HG03575 (cell line): ENCODE measurements around the gene APBB1.
"Not testable (repeated sequence)": the region's sequence is repeated elsewhere in the genome, so short reads cannot be mapped to it uniquely, and the experiment has no call there.

ENCODE experiments used
- ATAC-seq: cut with Tn5 transposase; IDR thresholded peaks from one replicate; pipeline ENCODE4 v1.9.1; 2021; ENCODE audit not compliant: unreplicated experiment, insufficient number of reproducible peaks, low FRiP score; ENCODE audit errors: extremely low read depth

Gene APBB1

GRCh38 chr11:6395470-6396060 lies 23.3 kb downstream of the APBB1 start:
- ATAC-seq = no peak

- ATAC-seq = no peak
These were observed 24.8 kb downstream of the APBB1 start for GRCh38 chr11:6393989-6394670.

DNA sequence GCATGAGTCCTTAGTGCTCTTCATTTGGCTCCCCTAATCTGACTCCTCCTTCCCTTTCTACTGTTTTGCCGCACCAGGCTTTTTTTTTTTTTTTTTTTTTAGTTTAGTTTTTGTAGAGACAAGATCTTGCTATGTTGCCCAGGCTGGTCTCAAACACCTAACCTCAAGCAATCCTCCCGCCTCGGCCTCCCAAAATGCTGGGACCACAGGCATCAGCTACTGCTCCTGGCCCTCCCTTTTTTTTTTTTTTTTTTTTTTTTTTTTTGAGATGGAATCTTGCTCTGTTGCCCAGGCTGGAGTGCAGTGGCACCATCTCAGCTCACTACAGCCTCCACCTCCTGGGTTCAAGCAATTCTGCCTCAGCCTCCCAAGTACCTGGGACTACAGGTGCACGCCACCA lies 26.6 kb downstream of the APBB1 start:
- ATAC-seq = not testable (repeated sequence)

DNA sequence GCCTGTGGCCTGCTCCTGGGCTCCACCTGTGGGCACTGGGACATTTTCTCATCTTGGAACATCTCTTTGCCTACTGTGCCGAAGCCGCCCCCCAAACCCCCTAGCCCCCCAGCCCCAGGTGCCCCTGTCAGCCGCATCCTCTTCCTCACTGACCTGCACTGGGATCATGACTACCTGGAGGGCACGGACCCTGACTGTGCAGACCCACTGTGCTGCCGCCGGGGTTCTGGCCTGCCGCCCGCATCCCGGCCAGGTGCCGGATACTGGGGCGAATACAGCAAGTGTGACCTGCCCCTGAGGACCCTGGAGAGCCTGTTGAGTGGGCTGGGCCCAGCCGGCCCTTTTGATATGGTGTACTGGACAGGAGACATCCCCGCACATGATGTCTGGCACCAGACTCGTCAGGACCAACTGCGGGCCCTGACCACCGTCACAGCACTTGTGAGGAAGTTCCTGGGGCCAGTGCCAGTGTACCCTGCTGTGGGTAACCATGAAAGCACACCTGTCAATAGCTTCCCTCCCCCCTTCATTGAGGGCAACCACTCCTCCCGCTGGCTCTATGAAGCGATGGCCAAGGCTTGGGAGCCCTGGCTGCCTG lies 27.3 kb downstream of the APBB1 start:
- ATAC-seq = no peak

DNA sequence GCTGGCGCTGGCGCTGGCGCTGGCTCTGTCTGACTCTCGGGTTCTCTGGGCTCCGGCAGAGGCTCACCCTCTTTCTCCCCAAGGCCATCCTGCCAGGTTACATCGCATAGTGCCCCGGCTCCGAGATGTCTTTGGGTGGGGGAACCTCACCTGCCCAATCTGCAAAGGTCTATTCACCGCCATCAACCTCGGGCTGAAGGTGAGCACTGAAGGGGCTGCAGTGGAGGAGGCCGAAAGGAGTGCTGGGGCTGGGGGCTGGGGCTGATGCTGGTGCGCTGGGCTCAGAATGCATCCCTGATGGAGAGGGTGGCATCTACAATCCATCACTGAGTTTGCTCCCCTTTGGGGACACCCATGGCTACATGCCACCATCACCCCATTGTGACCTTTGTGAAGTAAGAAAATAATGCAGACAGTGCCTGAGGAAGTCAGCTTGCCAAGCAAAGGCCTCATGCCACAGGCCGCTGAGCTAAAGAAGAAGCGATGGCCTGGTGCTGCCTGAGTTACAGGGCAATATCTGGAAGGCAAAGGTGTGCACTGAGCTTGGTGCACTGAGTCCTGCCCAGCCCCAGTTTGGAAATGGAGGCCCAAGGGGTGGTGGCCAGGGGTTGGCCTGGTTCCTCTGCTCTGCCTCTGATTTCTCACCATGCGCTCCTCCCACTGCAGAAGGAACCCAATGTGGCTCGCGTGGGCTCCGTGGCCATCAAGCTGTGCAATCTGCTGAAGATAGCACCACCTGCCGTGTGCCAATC lies 28.0 kb downstream of the APBB1 start:
- ATAC-seq = no peak

DNA sequence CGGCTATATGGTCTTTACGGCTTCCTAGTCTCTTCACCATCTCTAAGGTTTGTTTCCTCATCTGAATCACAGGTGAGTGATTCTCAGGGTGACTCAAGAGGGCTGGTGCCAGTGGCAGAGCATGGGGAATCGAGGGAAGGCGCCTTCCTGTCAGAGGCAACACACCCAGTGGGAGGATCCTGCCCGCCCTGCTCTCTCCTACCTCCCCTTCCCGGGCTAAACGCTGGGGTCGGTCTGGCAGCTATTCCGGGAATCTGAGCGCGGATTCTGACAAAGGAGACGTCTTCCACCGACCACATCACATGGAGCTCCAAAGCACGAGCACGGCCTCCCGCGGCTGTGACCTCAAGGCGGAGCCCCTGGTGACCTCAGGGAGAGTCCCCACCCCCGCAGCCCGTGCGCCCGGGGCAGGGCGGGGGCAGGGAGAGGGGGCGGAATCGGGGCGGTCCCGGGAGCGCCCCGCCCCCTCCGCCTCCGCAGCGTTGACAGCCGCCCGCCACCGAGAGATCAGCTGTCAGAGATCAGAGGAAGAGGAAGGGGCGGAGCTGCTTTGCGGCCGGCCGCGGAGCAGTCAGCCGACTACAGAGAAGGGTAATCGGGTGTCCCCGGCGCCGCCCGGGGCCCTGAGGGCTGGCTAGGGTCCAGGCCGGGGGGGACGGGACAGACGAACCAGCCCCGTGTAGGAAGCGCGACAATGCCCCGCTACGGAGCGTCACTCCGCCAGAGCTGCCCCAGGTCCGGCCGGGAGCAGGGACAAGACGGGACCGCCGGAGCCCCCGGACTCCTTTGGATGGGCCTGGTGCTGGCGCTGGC lies 28.8 kb downstream of the APBB1 start, which contains the start of gene SMPD1:
TSS of gene SMPD1 (plus strand) at position 570 of the 813 bp plus-strand sequence. CDS start at position 695, 125 bp downstream.
- peak; percentile 80 for ATAC-seq

GRCh38 chr11:6388748-6389147 lies 30.1 kb downstream of the APBB1 start:
- ATAC-seq = no peak

- no peak for ATAC-seq
These were observed 30.9 kb downstream of the APBB1 start for GRCh38 chr11:6387811-6388599.

DNA sequence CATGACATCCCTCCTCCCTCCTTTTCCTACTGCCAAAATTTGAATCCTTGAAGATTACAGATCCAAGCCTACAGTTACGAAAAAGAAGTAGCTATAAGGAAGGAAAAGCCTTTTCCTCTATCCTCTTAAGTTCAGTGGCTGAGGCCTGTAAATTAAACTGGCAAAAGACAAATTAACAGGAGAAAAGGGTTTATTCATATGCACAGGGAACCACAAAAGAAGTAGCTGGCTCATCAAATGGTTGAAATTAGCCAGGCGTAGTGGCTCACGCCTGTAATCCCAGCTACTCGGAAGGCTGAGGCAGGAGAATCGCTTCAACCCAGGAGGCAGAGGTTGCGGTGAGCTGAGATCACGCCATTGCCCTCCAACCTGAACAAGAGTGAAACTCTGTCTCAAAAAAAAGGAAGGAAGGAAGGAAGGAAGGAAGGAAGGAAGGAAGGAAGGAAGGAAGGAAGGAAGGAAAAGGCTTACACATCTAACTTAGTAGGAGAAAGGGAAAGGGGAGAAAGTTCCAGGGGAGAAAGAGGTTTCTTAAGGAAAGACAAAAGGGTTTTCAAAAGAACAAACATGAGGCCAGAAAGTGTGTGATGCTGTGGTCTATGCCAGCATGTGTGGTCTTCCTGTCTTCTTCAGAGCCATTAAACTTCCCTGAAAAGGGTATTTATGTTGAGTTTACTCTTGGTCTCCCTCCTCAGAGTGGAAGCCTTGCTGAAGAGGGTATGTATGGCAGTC lies 33.7 kb downstream of the APBB1 start:
- no peak for ATAC-seq

GRCh38 chr11:6378640-6378989 lies 40.3 kb downstream of the APBB1 start:
- ATAC-seq = no peak

GRCh38 chr11:6377902-6378639 lies 40.8 kb downstream of the APBB1 start:
- ATAC-seq = no peak

GRCh38 chr11:6371825-6372224 lies 47.1 kb downstream of the APBB1 start:
- no peak for ATAC-seq

GRCh38 chr11:6365659-6366058 lies 53.2 kb downstream of the APBB1 start:
- ATAC-seq = no peak

GRCh38 chr11:6362873-6363678 lies 55.8 kb downstream of the APBB1 start:
- ATAC-seq = no peak

DNA sequence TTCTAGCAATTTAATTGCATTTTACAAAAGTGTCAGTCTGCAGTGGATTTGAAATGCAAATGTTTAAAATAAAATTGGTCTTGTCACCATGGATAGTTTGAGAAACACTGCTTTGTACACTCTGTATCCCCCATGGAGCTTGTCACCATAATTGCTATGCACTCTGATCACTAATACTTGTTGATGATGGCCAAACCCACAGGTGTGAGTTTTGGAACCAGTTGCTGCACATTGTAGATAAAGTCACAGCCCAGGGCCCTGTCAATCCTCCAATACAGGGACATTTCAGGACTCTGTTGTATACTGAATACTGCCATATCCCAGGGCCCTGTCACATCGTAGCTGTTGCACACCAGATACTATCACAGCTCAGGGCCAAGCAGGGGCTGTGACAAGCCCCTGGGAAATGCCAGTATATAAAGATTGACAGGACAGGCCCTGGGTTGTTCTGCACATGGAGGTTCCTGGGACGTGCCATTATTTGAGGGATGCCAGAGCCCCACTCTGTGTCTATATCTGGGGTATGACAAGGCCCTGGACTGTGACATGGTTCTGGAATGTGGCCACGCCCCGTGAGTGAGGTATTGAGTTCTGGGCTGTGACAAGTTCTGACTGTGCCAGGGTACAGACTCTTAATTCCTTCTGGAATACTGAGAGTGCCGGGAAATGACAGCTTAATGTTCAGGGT lies 56.6 kb downstream of the APBB1 start:
- ATAC-seq = no peak

DNA sequence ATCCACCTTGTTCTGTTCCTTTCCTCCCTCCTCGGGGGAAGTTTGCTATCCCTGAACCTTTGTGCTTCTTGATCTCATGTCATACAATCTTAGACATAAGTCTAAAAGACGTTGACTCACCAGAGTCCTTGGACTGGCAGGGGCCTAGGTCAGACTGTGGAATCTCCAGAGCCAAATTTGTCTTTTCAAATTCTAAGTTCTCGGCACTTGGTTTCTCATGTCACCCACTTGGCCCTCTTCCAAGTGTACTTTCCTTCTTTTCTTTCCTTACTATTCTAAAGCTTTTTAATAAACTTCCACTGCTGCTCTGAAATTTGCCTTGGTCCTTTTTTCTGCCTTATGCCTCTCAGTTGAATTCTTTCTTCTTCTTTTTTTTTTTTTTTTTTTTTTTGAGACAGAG lies 58.7 kb downstream of the APBB1 start:
- no peak for ATAC-seq
